NCI-H1436 treated with DMSO at 0.1 percent for 48 hours (cell line): ENCODE results near the gene TMC2.
"Not testable (repeated sequence)": the region's sequence is repeated elsewhere in the genome, so short reads cannot be mapped to it uniquely, and the experiment has no call there.

Source experiments
- DNase-seq: peaks from one replicate; lab custom pipeline; 2025; lab: John Stamatoyannopoulos, UW

The TMC2 gene

GRCh38 chr20:2524709-2525506 lies 11.5 kb upstream of the TMC2 start:
- DNase-seq = no peak

DNA sequence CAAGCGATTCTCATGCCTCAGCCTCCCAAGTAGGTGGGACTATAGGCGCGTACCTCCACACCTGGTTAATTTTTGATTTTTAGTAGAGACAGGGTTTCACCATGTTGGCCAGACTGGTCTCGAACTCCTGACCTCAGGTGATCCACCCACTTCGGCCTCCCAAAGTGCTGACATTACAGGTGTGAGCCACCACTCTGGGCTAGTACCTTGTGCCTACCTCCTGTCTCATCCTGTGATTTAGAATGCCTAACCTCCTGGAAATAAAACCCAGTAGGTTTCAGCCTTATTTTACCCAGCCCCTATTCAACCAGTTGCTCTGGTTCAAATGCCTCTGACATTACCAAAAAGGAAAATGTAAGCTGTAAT lies 10.2 kb upstream of the TMC2 start:
- DNase-seq = not testable (repeated sequence)

GRCh38 chr20:2527762-2528161 lies 8.6 kb upstream of the TMC2 start:
- no peak for DNase-seq

DNA sequence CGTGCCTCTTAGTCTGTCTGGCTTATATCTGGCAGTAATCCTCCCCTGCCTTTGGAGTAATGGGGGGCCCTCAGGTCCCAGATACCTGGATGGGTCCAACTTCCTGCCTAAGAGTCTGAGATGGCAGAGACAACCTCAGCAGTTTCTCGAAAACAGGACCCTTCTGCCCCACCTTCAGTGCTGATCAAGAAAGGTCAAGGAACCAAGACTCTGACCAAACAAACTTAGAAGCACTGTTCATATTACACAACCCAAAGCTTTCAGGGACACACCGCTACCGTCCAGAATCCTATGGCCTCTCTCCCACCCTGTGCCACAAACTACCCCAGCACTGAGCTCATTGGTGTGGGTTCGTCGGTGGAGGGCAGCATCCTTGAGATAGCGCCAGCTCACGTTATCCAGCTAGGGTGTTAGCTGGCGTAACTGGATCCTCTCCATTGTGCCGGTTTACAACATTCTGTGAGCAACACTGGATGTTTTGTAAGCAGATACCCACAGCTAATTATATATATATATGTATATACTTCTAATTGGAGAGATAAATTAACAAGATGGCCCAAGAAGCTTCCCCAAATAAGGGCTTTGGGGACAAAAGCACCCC lies 7.6 kb upstream of the TMC2 start:
- no peak for DNase-seq

DNA sequence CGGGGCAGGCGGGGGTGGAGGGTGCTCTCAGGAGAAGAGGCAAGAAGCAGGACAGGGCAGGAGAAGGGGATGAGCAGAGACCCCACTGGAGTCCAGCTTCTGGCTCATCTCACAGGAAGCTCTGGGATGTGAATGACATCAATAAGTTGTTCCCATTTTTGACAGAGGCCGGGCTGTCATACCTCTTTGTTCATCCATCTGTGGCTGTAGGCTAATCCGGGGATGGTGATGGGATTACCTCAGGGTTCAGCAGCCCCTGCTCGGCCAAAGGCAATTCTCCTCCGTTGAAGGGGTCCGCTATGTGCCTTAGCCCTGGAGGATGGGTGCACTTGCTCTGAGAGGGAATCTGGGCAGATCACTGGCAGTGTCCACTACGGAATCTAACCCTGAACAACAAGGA lies 3.3 kb upstream of the TMC2 start:
- no peak for DNase-seq

DNA sequence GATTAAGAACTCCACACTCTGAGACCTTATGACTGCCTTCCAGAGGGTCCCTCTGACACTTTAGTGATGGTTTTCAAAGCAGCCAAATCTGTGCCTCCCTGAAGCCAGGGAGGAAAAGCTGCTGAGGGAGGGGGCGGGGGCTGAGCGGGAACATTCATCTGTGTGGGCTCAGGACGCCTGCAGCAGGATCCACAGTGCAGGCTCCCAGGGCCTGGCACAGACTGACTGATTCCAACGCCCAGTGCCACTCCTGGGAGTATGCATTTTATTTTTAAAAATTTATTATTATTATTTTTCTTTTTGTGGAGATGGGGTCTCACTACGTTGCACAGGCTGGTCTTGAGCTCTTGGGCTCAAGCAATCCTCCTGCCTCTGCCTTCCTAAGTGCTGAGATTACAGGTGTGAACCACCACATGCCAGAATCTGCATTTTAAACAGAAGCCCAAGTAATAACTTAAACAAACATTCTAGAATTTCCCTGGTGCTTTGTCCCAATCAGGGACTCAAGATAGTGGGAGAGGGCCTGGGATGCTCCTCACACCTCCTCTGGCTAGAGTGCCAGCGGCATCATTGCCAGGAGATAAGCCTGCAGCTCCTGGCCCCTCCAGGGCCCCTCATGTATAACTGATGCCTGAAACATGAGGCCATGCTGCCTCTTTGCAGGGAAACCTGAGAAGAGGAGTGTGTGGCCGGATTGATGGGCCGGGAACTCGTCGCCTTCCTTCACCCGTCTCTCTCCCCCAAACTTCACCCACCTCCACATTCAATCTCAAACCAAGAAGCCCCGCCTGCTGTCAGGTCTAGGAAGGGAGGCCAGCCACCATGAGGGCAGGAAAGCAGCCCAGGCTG lies 438 bp upstream of the TMC2 start:
- DNase-seq = no peak

- no peak for DNase-seq
These were observed 728 bp downstream of the TMC2 start for GRCh38 chr20:2537101-2537500.

DNA sequence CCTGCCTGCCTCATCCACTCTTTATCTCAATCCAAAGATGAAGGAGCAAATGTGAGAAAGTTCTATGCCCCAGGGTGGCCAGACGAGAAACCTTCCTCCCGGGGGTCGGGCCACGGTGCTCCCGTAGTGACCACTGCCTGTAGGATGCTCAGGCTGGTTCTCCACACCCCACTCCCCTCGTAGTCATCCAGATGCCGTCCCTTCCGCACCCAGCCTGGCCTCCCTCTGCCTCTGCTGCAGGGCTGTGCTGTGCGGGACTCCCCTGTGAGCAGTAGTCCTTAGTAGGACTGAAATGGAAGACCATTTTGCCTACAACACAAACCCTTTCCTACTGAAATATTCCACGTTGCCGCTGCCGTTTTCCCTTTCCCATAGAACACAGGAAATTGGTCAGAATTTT lies 2.0 kb downstream of the TMC2 start:
- no peak for DNase-seq

GRCh38 chr20:2538931-2539720 lies 2.8 kb downstream of the TMC2 start:
- no peak for DNase-seq

DNA sequence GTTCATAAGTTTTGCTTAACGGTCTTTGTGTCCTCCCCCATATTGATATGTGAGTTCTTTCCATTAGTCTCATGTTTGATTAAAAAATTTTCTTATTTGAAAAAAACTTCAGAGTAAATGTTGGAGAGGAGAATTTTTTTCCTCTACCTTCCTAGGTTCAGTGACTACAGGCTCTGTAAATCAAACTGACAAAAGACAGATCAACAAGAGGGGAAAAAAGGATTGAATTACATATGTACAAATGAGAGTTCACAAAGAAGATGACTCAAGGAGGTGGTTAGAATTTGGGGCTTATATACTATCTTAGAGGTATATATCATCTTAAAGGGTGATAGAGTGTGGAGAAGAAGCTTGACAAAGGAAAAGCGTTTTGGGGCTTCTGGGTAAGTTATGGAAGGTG lies 5.6 kb downstream of the TMC2 start:
- DNase-seq = no peak

DNA sequence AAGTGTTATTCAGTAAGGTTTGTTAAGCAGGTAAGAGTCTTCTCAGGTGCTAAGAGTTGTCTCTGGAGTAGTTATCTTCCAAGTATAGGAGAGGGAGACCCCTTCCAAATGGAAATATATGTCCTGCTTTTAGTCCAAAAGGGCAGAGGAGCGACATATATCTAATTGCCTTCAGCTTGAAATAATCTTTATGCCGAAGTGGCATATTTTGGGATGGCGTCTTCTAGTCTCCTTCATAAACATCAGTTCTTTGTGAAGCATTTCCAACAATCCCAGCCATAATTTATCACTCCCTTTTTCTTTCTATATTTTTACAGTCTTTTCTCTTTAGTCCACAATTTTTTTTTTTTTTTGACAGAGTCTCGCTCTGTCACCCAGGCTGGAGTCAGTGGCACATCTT lies 6.0 kb downstream of the TMC2 start:
- DNase-seq = no peak

DNA sequence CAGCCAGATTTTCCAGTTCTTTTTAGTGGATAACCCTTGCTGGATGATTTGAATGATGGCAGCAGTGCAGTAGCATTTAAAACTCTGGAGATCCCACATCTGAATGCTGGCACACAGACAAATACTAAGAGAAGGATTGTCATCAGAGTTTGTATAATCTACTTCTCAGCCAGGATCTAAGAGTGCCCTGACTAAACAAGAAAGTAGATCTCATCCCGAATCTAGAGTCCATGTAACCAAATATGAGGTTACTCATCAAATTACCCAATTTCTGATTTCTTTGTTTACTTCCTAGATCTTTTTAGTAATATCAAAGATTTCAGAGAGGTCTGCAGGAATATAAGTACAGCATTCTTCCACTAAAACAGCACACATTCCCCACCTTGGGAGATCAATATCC lies 7.8 kb downstream of the TMC2 start:
- no peak for DNase-seq

DNA sequence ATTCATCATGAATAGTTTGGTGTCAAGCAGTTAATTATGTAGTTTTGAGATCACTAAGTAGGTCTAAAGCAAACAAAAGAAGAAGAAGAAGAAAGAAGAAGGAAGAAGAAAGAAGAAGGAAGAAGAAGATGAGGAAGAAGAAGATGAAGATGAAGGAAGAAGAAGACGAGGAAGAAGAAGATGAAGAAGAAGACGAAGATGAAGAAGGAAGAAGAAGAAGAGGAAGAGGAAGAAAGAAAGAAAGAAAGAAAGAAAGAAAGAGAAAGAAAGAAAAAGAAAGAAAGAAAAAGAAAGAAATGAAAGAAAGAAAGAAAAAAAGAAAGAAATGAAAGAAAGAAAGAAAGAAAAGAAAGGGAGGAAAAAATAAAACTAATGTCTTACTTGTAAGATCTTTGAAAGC lies 9.2 kb downstream of the TMC2 start:
- no peak for DNase-seq

DNA sequence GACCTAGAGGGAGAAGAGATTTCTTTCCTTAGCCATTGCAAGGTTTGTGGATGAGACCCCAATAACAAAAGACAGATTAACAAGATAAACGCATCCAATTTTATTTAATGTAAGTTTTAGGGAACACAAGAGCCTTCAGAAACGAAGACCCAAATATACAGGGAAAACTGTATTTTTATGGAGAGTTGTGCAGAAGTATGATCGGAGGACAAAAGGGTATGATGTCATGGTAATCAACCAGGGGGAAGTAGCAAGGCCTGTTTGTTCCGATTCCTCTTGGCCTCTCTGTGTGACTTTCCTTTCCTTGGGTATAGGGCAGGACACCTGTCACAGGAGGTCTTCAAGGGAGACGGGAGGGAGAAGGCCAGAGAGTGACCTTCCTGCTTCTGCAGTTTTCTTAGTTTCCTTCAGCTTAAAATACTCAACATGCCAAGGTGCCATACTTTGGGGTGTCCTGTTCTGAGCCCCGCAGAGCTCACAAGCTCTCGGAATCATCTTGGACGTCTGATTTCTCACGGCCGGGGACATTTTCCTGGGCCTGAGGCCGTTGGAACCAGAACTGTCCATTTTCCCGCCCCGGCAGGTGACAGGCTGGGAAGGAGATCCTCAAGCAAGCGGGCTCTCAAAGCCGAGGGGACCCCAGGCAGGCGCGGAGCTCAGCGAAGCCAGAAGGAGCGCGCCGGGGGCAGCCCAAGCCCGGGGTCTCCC lies 21.7 kb downstream of the TMC2 start:
- DNase-seq = no peak

GRCh38 chr20:2558581-2559278 lies 22.4 kb downstream of the TMC2 start:
- DNase-seq = no peak

DNA sequence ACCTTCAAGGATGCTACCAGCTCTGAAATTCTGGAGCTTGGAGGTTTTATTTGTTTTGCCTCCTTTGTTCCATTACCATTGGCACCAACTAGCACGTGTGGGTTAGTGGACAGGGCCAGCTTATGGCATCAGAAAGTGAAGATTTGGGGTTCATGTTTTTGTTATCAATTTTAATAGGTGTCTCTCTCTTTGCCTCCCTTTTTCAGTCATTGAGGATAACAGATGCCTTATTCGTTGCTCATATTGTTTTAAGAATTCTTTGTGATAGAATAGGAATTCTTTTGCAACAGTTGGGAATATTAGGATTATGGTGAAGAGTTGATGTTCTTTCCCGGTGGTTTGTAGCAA lies 22.9 kb downstream of the TMC2 start:
- DNase-seq = no peak

DNA sequence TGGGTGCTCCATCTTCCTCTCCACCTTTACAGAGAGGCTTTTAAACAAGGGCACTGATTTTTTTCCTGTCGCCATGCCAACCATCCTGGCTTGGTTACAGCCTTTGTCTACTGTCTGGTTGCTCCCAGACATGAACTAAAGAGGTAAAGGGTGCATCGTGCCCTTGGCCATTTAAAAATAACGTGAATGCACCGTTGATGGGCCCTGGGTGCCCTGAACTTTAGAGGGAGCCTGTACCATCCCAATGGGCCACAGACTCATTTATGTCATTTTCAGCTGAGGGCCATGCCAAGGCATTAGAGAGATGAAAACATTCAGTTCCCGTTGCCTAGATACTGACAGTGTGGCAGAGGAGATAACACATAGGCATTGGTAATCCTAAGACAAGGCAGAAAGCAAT lies 23.3 kb downstream of the TMC2 start:
- no peak for DNase-seq

DNA sequence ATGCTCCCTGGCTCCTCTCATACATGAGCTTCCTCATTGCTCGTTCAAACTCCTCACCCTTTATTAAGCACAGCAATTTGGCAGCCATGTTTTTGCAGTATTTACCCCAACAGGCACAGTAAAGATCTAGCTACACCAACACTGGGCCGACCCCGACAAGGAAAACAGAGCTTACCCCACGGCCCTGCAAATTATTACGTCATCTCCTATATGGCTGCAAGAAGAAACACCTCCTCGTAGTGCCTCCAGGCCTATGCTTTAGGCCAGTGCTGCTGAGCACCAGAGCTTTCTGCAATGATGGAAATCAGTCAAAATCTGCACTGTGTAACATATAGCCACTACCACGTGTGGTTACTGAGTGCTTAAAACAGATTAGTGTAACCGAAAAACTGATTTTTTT lies 26.7 kb downstream of the TMC2 start:
- no peak for DNase-seq

DNA sequence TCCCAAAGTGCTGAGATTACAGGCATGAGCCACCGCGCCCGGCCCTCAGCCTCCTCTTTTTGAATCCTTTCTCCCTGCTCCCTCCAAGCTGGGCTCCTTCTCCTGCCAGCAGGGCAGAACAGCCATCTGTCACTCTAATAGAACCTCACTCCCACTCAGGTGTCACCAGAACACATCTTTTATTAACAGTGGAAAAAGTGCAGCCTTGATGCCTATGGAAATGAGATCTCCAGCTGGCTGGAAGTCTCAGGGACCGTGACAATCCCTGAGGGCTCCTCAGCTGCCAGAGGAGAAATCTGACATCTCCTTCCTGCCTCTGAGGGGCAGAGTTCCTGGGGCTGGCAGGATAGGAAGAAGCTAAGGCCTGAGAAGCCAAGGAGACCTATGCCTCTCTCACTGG lies 28.0 kb downstream of the TMC2 start:
- DNase-seq = no peak

DNA sequence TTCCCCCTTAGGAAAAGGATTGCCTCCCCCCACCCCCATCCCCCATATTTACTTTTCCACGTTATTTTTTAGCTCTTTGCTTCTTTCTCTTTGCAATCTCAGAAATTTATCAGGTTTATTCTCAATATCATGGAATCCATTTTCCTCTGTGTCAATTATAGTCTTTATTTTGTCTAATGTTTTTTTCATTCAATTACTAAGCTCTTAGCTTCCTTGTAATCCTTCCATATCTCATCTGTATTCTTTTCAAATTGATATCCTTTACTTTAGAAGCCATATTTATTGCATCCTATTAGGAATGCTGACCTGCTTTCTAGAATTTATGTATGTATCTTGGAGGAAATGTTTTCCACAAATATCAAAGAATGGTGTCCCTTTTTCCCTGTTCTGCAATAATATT lies 39.3 kb downstream of the TMC2 start:
- DNase-seq = no peak

- DNase-seq = no peak
These were observed 39.9 kb downstream of the TMC2 start for GRCh38 chr20:2576317-2576727.
